PFSK-1 (cell line): ENCODE measurements around the gene C5orf46.

Source experiments
- FOXP2 ChIP-seq: optimal IDR thresholded peaks from 2 replicates; pipeline ENCODE3; 2011; ENCODE audit warnings: borderline replicate concordance, control low read depth, inconsistent platforms; ENCODE audit not compliant: insufficient read depth; ENCODE audit errors: extremely low read length, extremely low read depth
- POLR2AphosphoS5 ChIP-seq: IDR thresholded peaks from 2 replicates; pipeline ENCODE4 v1.6.1; 2012; ENCODE audit warnings: low read depth, mild to moderate bottlenecking, control low read depth, low read length, moderate library complexity
- REST ChIP-seq, 2 experiments: IDR thresholded peaks; 2 replicates each; pipeline versions ENCODE4 v1.6.1 to v1.8.0; 2011 to 2012; ENCODE audit warnings: low read depth in 2 of 2, low read length in 2 of 2, control low read depth in 1 of 2, inconsistent platforms in 1 of 2, mild to moderate bottlenecking in 1 of 2, moderate library complexity in 1 of 2; ENCODE audit not compliant: insufficient read depth in 1 of 2
- SIN3A ChIP-seq: IDR thresholded peaks from 2 replicates; pipeline ENCODE4 v1.6.1; 2012; ENCODE audit warnings: mild to moderate bottlenecking, low read length, moderate library complexity, borderline replicate concordance; ENCODE audit not compliant: insufficient read depth
- TAF1 ChIP-seq: IDR thresholded peaks from 2 replicates; pipeline ENCODE4 v1.6.1; 2012; ENCODE audit warnings: low read length, control low read depth, borderline replicate concordance; ENCODE audit not compliant: insufficient read depth

The C5orf46 gene

GRCh38 chr5:147854894-147855773 is 51.2 kb downstream of the C5orf46 start:
- TF ChIP-seq SIN3A: no peak
- TF ChIP-seq POLR2AphosphoS5: no peak
- no peak for TF ChIP-seq REST (IDR thresholded peaks at IDR 0.05; ENCODE audit: insufficient read depth in 1 of 2, low read depth in 2 of 2, low read length in 2 of 2)
- no peak for TF ChIP-seq TAF1
- TF ChIP-seq FOXP2: no peak

GRCh38 chr5:147854331-147854730 is 52.0 kb downstream of the C5orf46 start:
- TF ChIP-seq FOXP2: no peak
- no peak for TF ChIP-seq TAF1
- TF ChIP-seq REST (IDR thresholded peaks at IDR 0.05; ENCODE audit: insufficient read depth in 1 of 2, low read depth in 2 of 2, low read length in 2 of 2): no peak
- no peak for TF ChIP-seq SIN3A
- no peak for TF ChIP-seq POLR2AphosphoS5

- TF ChIP-seq FOXP2 (no peak), POLR2AphosphoS5 (no peak), SIN3A (no peak), REST (IDR thresholded peaks at IDR 0.05; ENCODE audit: insufficient read depth in 1 of 2, low read depth in 2 of 2, low read length in 2 of 2) (no peak), TAF1 (no peak)
Measured at GRCh38 chr5:147853372-147853987, 52.9 kb downstream of the C5orf46 start.

- no peak for TF ChIP-seq TAF1
- no peak for TF ChIP-seq REST (IDR thresholded peaks at IDR 0.05; ENCODE audit: insufficient read depth in 1 of 2, low read depth in 2 of 2, low read length in 2 of 2)
- no peak for TF ChIP-seq POLR2AphosphoS5
- no peak for TF ChIP-seq SIN3A
- no peak for TF ChIP-seq FOXP2
Measured at GRCh38 chr5:147852365-147852764, 54.0 kb downstream of the C5orf46 start.
